ENCODE results near the gene PRKCE.

Gene PRKCE

GRCh38 chr2:45776160-45776955, 124.9 kb downstream of the PRKCE start:
- DNase-seq (ENCODE audit: low read depth in 1 of 2, low spot score in 1 of 2) = no peak

- no peak for DNase-seq (ENCODE audit: low read depth in 1 of 2, low spot score in 1 of 2)
Measured at GRCh38 chr2:45777996-45778719, 126.7 kb downstream of the PRKCE start.

GRCh38 chr2:45778720-45779171, 127.3 kb downstream of the PRKCE start:
- DNase-seq (ENCODE audit: low read depth in 1 of 2, low spot score in 1 of 2) = peak; percentile 35 to 45

GRCh38 chr2:45780541-45781463, 129.3 kb downstream of the PRKCE start:
- DNase-seq (ENCODE audit: low read depth in 1 of 2, low spot score in 1 of 2) = no peak

GRCh38 chr2:45781464-45781811, 130.0 kb downstream of the PRKCE start:
- no peak for DNase-seq (ENCODE audit: low read depth in 1 of 2, low spot score in 1 of 2)

GRCh38 chr2:45782436-45782835, 131.0 kb downstream of the PRKCE start:
- no peak for DNase-seq (ENCODE audit: low read depth in 1 of 2, low spot score in 1 of 2)

GRCh38 chr2:45782986-45783385, 131.5 kb downstream of the PRKCE start:
- no peak for DNase-seq (ENCODE audit: low read depth in 1 of 2, low spot score in 1 of 2)

GRCh38 chr2:45786030-45786835, 134.8 kb downstream of the PRKCE start:
- no peak for DNase-seq (ENCODE audit: low read depth in 1 of 2, low spot score in 1 of 2)

- DNase-seq (ENCODE audit: low read depth in 1 of 2, low spot score in 1 of 2) = no peak
Measured at GRCh38 chr2:45786836-45787357, 135.4 kb downstream of the PRKCE start.

GRCh38 chr2:45788401-45788800, 136.9 kb downstream of the PRKCE start:
- DNase-seq (ENCODE audit: low read depth in 1 of 2, low spot score in 1 of 2) = no peak

- DNase-seq (ENCODE audit: low read depth in 1 of 2, low spot score in 1 of 2) = no peak
Measured at GRCh38 chr2:45789317-45789716, 137.8 kb downstream of the PRKCE start.

GRCh38 chr2:45789961-45790723, 138.7 kb downstream of the PRKCE start:
- no peak for DNase-seq (ENCODE audit: low read depth in 1 of 2, low spot score in 1 of 2)

- DNase-seq (ENCODE audit: low read depth in 1 of 2, low spot score in 1 of 2) = no peak
Measured at GRCh38 chr2:45793305-45793962, 142.0 kb downstream of the PRKCE start.

- DNase-seq (ENCODE audit: low read depth in 1 of 2, low spot score in 1 of 2) = no peak
Measured at GRCh38 chr2:45794134-45794617, 142.7 kb downstream of the PRKCE start.

- DNase-seq (ENCODE audit: low read depth in 1 of 2, low spot score in 1 of 2) = no peak
Measured at GRCh38 chr2:45796500-45796899, 145.0 kb downstream of the PRKCE start.

- DNase-seq (ENCODE audit: low read depth in 1 of 2, low spot score in 1 of 2) = no peak
Measured at GRCh38 chr2:45797451-45798230, 146.2 kb downstream of the PRKCE start.

GRCh38 chr2:45799679-45800381, 148.4 kb downstream of the PRKCE start:
- DNase-seq (ENCODE audit: low read depth in 1 of 2, low spot score in 1 of 2) = no peak

Data from activated T-helper 1 cell treated with anti-CD3 and anti-CD28 coated beads, Interleukin-2, amount 50 U/mL, for 16 hours (primary cell).